GM20431 (cell line): Measurements from ENCODE around the gene PRR23C.

Experiments
- in situ Hi-C: fragments of 300-500 bp; cut with MseI, MboI; formaldehyde crosslinking; loops from one replicate; pipeline ENCODE4 v1.15.0; 2020; ENCODE audit warnings: low sequenced_read_pairs; ENCODE audit not compliant: unreplicated experiment

PRR23C gene

DNA sequence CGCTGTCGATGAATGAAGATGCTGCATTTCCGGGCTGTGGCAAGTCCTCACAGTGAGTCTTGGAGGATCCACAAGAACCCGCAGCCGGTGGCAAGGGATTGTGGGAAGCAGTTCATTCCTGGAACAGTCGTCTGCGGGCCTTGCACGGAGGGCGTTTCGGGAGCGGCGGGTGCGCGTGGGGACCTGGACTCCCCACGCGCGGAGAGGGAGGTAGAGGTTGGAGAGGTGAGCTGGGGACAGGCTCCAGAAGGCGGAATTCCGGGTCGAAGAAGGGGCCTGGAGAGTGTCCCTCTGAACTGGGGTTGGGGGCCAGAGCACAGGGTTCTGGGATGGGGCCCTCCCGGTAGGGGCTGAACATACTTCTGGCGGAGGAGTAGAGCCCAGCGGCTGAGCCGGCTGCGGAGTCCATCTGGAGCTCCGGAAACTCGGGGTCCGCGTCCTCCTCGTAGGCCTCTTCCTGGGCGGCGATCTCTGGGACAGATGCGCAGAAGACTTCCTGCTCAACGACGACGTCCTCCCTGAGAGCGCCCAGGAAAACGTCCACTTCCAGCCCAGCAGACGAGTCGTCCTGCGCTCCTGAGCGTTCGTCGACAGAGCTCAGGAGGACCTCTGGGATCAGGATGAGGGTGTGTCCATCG, 39.2 kb downstream of the PRR23C start:
- in situ Hi-C loops, result no loop called here

DNA sequence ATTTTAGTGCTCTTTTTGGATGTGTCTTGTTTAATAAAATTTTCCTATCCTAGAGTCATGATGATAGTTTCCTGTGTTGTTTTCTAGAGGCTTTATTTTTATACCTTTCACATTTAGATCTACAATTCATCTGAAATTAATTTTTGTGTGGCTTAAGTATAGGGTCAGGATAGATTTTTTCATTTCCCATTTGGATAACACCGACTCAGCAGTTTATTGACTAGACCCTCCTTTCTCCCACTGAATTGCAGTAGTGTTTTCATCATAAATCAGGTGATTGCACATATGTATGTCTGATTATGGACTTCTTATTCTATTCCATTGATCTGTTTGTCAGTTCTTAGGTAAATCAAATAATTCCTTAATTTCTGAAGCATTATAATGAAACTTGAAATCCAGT, 49.0 kb downstream of the PRR23C start:
- in situ Hi-C loops, result no loop called here
